Esophagus squamous epithelium (tissue), 5 donors: Measurements from ENCODE around the gene ARNT2. TPM values are rescaled to one million over a fixed set of nuclear protein-coding genes. Genes with fewer than 3 reads are reported as not detected.
"Not testable (repeated sequence)": the region's sequence is repeated elsewhere in the genome, so short reads cannot be mapped to it uniquely, and the experiment has no call there.

Experiments used
- DNase-seq: peaks from one replicate; lab custom pipeline; 2025; lab: John Stamatoyannopoulos, UW
- H3K27ac ChIP-seq, 4 donors: fragments of 200-600 bp; sonication (generic); one replicate each; pipeline ENCODE4 v1.5.1; 2016 to 2019; ENCODE audit warnings: mild to moderate bottlenecking in 1 of 4
- H3K27me3 ChIP-seq, 4 donors: fragments of 200-600 bp; sonication (generic); 1 replicate in 3 of 4; 2 replicates in 1 of 4; pipeline versions ENCODE4 v1.5.1 to v1.6.0; 2017 to 2021; ENCODE audit warnings: antibody characterized with exemption in 1 of 4
- H3K36me3 ChIP-seq, 3 donors: fragments of 200-600 bp; sonication (generic); one replicate each; pipeline ENCODE4 v1.5.1; 2016 to 2019
- H3K4me1 ChIP-seq, 3 donors: fragments of 200-600 bp; sonication (generic); one replicate each; pipeline ENCODE4 v1.5.1; 2017 to 2019
- H3K4me3 ChIP-seq, 4 donors: fragments of 200-600 bp; sonication (generic); 1 replicate in 3 of 4; 2 replicates in 1 of 4; pipeline ENCODE4 v1.5.1; 2016 to 2019; ENCODE audit warnings: mild to moderate bottlenecking in 2 of 4, moderate library complexity in 1 of 4
- H3K9me3 ChIP-seq, 3 donors: fragments of 200-600 bp; sonication (generic); one replicate each; pipeline ENCODE4 v1.5.1; 2016 to 2019
- POLR2A ChIP-seq, 4 donors: fragments of 450-650 bp; IDR thresholded peaks; one replicate each; pipeline ENCODE4 v1.6.1; 2017; ENCODE audit warnings: antibody characterized with exemption in 4 of 4, mild to moderate bottlenecking in 4 of 4, moderate library complexity in 3 of 4
- WGBS, 2 donors: methylation state at CpG; one replicate each; pipeline ENCODE4 v1.1.5; 2018; 5-methylcytosine and 5-hydroxymethylcytosine counted together
- intact Hi-C: fragments of 100-400 bp; cut with DNase I; formaldehyde crosslinking; loops from one replicate; pipeline ENCODE4 v1.15.0; 2022
- total RNA-seq, 4 donors: library from RNA; depleted of rRNA; stranded (reverse); fragments of >200 nt; gene quantifications; one replicate each; pipeline ENCODE4 v1.1.0, GENCODE V29; 2016
- TF ChIP-seq, protein P1 (sequence below), 6 experiments: fragments of 450-650 bp in 4 of 6; fragments of 200-600 bp in 2 of 6; sonication (generic) in 2 of 6; IDR thresholded peaks; one replicate each; pipeline ENCODE4 v1.5.1; 2016 to 2019; ENCODE audit warnings: antibody characterized with exemption in 6 of 6, mild to moderate bottlenecking in 4 of 6, moderate library complexity in 4 of 6
- donor health status: DM: yes; HTN: yes; CAD: no.

The ARNT2 gene
- total RNA-seq, 4 donors from 2014 or later: 0.15 to 5.7 (median 1.7) TPM

- intact Hi-C loops: no loop called here
- Histone ChIP-seq H3K4me3 (no peak overlapping the region), H3K9me3 (no peaks in the 10 kb centered on the region), H3K27me3 (peaks cover 0 to 13% (median 0%) of the 10 kb centered on the region in 4 donors), H3K27ac (no peak overlapping the region), H3K4me1 (no peaks in the 10 kb centered on the region), H3K36me3 (no peaks in the 10 kb centered on the region)
- TF ChIP-seq, protein P1, sequence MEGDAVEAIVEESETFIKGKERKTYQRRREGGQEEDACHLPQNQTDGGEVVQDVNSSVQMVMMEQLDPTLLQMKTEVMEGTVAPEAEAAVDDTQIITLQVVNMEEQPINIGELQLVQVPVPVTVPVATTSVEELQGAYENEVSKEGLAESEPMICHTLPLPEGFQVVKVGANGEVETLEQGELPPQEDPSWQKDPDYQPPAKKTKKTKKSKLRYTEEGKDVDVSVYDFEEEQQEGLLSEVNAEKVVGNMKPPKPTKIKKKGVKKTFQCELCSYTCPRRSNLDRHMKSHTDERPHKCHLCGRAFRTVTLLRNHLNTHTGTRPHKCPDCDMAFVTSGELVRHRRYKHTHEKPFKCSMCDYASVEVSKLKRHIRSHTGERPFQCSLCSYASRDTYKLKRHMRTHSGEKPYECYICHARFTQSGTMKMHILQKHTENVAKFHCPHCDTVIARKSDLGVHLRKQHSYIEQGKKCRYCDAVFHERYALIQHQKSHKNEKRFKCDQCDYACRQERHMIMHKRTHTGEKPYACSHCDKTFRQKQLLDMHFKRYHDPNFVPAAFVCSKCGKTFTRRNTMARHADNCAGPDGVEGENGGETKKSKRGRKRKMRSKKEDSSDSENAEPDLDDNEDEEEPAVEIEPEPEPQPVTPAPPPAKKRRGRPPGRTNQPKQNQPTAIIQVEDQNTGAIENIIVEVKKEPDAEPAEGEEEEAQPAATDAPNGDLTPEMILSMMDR (IDR thresholded peaks at IDR 0.05): no peak
- no peak for TF ChIP-seq POLR2A (IDR thresholded peaks at IDR 0.05)
- DNase-seq: no peak
- 65 to 90% methylated on average over 1 of the region's 1 CpG for WGBS, 2 donors
Measured at GRCh38 chr15:80386151-80386550, 18.0 kb upstream of the ARNT2 start.

GRCh38 chr15:80388326-80388725, 15.9 kb upstream of the ARNT2 start:
- Histone ChIP-seq H3K27ac (no peak overlapping the region), H3K4me1 (no peaks in the 10 kb centered on the region), H3K27me3 (peaks cover 0 to 21% (median 0%) of the 10 kb centered on the region in 4 donors), H3K9me3 (no peaks in the 10 kb centered on the region), H3K36me3 (no peaks in the 10 kb centered on the region), H3K4me3 (no peak overlapping the region)
- DNase-seq: no peak
- TF ChIP-seq POLR2A (IDR thresholded peaks at IDR 0.05): no peak
- TF ChIP-seq, protein P1 (IDR thresholded peaks at IDR 0.05): no peak
- intact Hi-C loops: no loop called here
- WGBS, 2 donors: 62 to 88% methylated on average over 3 of the region's 3 CpGs

DNA sequence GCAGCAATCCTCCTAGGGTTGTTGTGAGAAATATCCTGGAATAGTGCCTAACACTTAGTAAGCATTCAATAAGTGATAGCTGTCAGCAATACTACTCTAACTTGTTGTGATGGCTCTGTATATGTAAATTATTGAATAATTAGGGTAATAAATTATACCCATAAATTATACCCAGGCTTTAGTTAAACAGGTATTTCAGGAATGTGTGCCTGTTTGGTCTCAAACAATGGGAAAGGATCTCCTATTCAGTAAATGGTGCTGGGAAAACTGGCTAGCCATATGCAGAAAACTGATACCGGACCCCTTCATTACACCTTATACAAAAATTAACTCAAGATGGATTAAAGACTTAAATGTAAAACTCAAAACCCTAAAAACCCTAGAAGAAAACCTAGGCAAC, 14.8 kb upstream of the ARNT2 start:
- intact Hi-C loops: no loop called here
- Histone ChIP-seq H3K27me3 (peaks cover 0 to 21% (median 0%) of the 10 kb centered on the region in 4 donors), H3K27ac (no peak overlapping the region), H3K4me3 (no peak overlapping the region), H3K9me3 (no peaks in the 10 kb centered on the region), H3K4me1 (no peaks in the 10 kb centered on the region), H3K36me3 (no peaks in the 10 kb centered on the region)
- 81 to 83% methylated on average over 1 of the region's 1 CpG for WGBS, 2 donors
- TF ChIP-seq POLR2A (IDR thresholded peaks at IDR 0.05): no peak
- TF ChIP-seq, protein P1 (IDR thresholded peaks at IDR 0.05): no peak
- no peak for DNase-seq

- H3K27ac ChIP-seq, intact Hi-C loops, H3K4me1 ChIP-seq, DNase-seq, H3K36me3 ChIP-seq, H3K4me3 ChIP-seq, H3K9me3 ChIP-seq: not testable (repeated sequence)
- peaks cover 0 to 27% (median 0%) of the 10 kb centered on the region in 4 donors for H3K27me3 ChIP-seq
- WGBS, 2 donors: 92 to 100% methylated on average over 1 of the region's 1 CpG
Measured at GRCh38 chr15:80390942-80391341, 13.2 kb upstream of the ARNT2 start.

- no peaks in the 10 kb centered on the region for H3K36me3 ChIP-seq
- no peak overlapping the region for H3K4me3 ChIP-seq
- H3K27ac ChIP-seq: no peak overlapping the region
- TF ChIP-seq POLR2A (IDR thresholded peaks at IDR 0.05): no peak
- peaks cover 0 to 48% (median 0%) of the 10 kb centered on the region in 4 donors for H3K27me3 ChIP-seq
- H3K4me1 ChIP-seq: no peaks in the 10 kb centered on the region
- 54 to 63% methylated on average over 3 of the region's 3 CpGs for WGBS, 2 donors
- intact Hi-C loops: no loop called here
- DNase-seq: no peak
- H3K9me3 ChIP-seq: no peaks in the 10 kb centered on the region
Measured at GRCh38 chr15:80395616-80396015, 8.6 kb upstream of the ARNT2 start.

GRCh38 chr15:80396096-80396495, 8.1 kb upstream of the ARNT2 start:
- peaks cover 0 to 49% (median 0%) of the 10 kb centered on the region in 4 donors for H3K27me3 ChIP-seq
- no peak for TF ChIP-seq POLR2A (IDR thresholded peaks at IDR 0.05)
- TF ChIP-seq, protein P1 (IDR thresholded peaks at IDR 0.05): no peak
- no peaks in the 10 kb centered on the region for H3K36me3 ChIP-seq
- intact Hi-C loops: no loop called here
- no peaks in the 10 kb centered on the region for H3K4me1 ChIP-seq
- DNase-seq: no peak
- 72 to 86% methylated on average over 7 of the region's 7 CpGs for WGBS, 2 donors
- no peaks in the 10 kb centered on the region for H3K9me3 ChIP-seq
- H3K4me3 ChIP-seq: no peak overlapping the region
- H3K27ac ChIP-seq: no peak overlapping the region
